GM19324 (cell line): Measurements from ENCODE around the gene STK32B.

Experiments
- ATAC-seq: cut with Tn5 transposase; IDR thresholded peaks from one replicate; pipeline ENCODE4 v1.9.1; 2021; ENCODE audit warnings: mild to moderate bottlenecking, moderate library complexity; ENCODE audit not compliant: unreplicated experiment, low FRiP score

The STK32B gene

GRCh38 chr4:5120067-5120466, 68.8 kb downstream of the STK32B start:
- ATAC-seq: no peak

- ATAC-seq: no peak
Observed at GRCh38 chr4:5120468-5120867, 69.2 kb downstream of the STK32B start.

- ATAC-seq: no peak
Observed at GRCh38 chr4:5122114-5122513, 70.8 kb downstream of the STK32B start.

GRCh38 chr4:5124876-5125275, 73.6 kb downstream of the STK32B start:
- no peak for ATAC-seq

GRCh38 chr4:5125321-5125720, 74.0 kb downstream of the STK32B start:
- ATAC-seq: no peak

GRCh38 chr4:5126231-5126630, 75.0 kb downstream of the STK32B start:
- ATAC-seq: no peak

- no peak for ATAC-seq
Observed at GRCh38 chr4:5126857-5127256, 75.6 kb downstream of the STK32B start.

GRCh38 chr4:5127556-5127955, 76.3 kb downstream of the STK32B start:
- no peak for ATAC-seq

GRCh38 chr4:5128569-5128968, 77.3 kb downstream of the STK32B start:
- no peak for ATAC-seq

GRCh38 chr4:5133201-5133600, 81.9 kb downstream of the STK32B start:
- no peak for ATAC-seq

GRCh38 chr4:5133933-5134594, 82.8 kb downstream of the STK32B start:
- no peak for ATAC-seq

- no peak for ATAC-seq
Observed at GRCh38 chr4:5134620-5135019, 83.3 kb downstream of the STK32B start.

- ATAC-seq: no peak
Observed at GRCh38 chr4:5137226-5137625, 85.9 kb downstream of the STK32B start.

GRCh38 chr4:5137927-5138326, 86.6 kb downstream of the STK32B start:
- no peak for ATAC-seq

GRCh38 chr4:5138389-5138788, 87.1 kb downstream of the STK32B start:
- ATAC-seq: no peak

- ATAC-seq: no peak
Observed at GRCh38 chr4:5139141-5139540, 87.9 kb downstream of the STK32B start.

- no peak for ATAC-seq
Observed at GRCh38 chr4:5141802-5142201, 90.5 kb downstream of the STK32B start.

- no peak for ATAC-seq
Observed at GRCh38 chr4:5142726-5143125, 91.4 kb downstream of the STK32B start.

- no peak for ATAC-seq
Observed at GRCh38 chr4:5143306-5143861, 92.1 kb downstream of the STK32B start.

- no peak for ATAC-seq
Observed at GRCh38 chr4:5143940-5144339, 92.7 kb downstream of the STK32B start.

- ATAC-seq: no peak
Observed at GRCh38 chr4:5144384-5144783, 93.1 kb downstream of the STK32B start.

- ATAC-seq: no peak
Observed at GRCh38 chr4:5146248-5146647, 95.0 kb downstream of the STK32B start.

GRCh38 chr4:5152521-5152920, 101.2 kb downstream of the STK32B start:
- no peak for ATAC-seq
